ENCODE measurements around the gene ROBO3. TPM values are rescaled to one million over a fixed set of nuclear protein-coding genes. Genes with fewer than 3 reads are reported as not detected.

Gene ROBO3
- total RNA-seq, 1 experiment from 2014 or later = 8.5 TPM

DNA sequence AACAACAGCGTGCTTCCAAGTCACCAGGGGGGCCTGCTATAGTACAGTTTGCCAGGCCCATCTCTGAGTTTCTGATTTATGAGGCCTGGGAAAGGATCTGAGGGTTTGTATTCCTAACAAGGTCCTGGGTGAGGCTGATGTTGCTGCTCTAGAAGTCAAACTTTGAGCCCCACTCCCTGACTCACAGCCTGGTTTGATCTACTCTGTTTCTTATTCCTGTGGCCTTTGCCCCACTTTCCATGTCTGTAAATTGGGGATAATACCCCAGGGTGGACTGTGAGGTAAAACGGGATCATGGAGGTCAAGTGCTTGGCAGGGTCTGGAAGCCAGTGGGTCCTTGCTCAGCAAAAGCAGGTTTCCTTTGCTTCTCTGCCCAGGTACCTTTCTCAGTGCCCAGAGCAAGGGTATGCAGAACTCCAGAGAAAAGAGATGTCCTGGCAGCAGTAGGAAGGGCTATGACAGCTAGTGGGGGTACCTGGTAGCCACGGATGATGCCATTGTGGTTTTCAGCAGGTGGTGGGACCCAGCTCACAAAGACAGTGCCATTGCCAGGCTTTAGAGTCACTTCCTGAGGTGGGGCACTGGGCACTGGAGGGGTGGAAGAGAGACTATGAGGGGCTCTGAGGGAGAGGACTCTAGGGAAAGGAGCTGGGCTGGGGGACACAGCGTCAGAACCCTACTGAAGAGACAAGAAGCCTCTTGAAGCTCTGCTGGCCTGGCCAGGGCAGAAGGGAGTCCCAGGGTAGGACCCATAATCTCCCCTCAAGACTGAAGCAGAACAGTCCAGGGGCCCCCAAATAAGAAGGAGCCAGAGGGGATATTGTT lies 29.6 kb downstream of the ROBO3 start:
- no peaks in the 10 kb centered on the region for H3K9me3 ChIP-seq (replicated peaks)
- no peaks in the 10 kb centered on the region for H3K27me3 ChIP-seq (replicated peaks)
- no peak overlapping the region for H3K4me3 ChIP-seq
- no peak overlapping the region for H3K27ac ChIP-seq
- H3K4me1 ChIP-seq (replicated peaks) = peaks cover 41% of the 10 kb centered on the region
- H3K36me3 ChIP-seq = no peaks in the 10 kb centered on the region
- DNase-seq (ENCODE audit: low read depth in 1 of 2, low spot score in 2 of 2) = no peak

DNA sequence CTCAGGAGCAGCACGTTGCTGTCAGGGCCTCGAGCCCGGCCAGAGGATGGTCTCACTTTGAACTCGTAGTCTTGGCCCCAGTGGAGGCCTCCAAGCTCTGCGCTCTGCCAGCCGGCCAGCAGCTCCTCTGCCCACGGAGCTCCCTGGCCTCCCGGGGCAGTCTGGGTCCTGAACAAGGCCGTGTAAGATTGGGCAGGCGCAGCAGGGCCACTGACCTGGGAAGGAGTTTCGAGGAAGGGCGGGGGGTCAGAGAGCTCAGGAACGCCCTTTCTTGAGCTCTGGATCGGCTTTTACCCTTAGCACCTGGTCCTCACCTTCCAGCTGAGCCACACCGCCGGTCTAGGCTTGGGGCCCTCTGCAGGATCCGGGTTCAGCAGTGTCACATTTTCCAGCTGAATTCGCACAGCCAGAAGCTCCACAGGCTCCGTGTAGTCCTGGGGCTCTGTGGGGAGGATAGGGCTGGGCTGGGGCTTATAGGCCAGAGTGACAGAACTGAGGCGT lies 30.3 kb downstream of the ROBO3 start:
- H3K27me3 ChIP-seq (replicated peaks) = no peaks in the 10 kb centered on the region
- no peak for DNase-seq (ENCODE audit: low read depth in 1 of 2, low spot score in 2 of 2)

GRCh38 chr11:124896071-124896750 lies 31.0 kb downstream of the ROBO3 start:
- Histone ChIP-seq H3K4me3 (no peak overlapping the region), H3K9me3 (replicated peaks) (no peaks in the 10 kb centered on the region), H3K27ac (peak overlapping the region; percentile 57), H3K36me3 (no peaks in the 10 kb centered on the region), H3K4me1 (replicated peaks) (peaks cover 55% of the 10 kb centered on the region), H3K27me3 (replicated peaks) (no peaks in the 10 kb centered on the region)
- peak; percentile 48 to 69 for DNase-seq (ENCODE audit: low read depth in 1 of 2, low spot score in 2 of 2)

More for the DNA sequence above, 30.3 kb downstream of the ROBO3 start:
- no peaks in the 10 kb centered on the region for H3K36me3 ChIP-seq
- H3K27ac ChIP-seq = no peak overlapping the region
- no peaks in the 10 kb centered on the region for H3K9me3 ChIP-seq (replicated peaks)
- no peak overlapping the region for H3K4me3 ChIP-seq
- peaks cover 48% of the 10 kb centered on the region for H3K4me1 ChIP-seq (replicated peaks)

GRCh38 chr11:124896821-124897391 lies 31.7 kb downstream of the ROBO3 start:
- H3K36me3 ChIP-seq = no peaks in the 10 kb centered on the region
- no peak overlapping the region for H3K4me3 ChIP-seq
- no peaks in the 10 kb centered on the region for H3K9me3 ChIP-seq (replicated peaks)
- H3K4me1 ChIP-seq (replicated peaks) = peaks cover 56% of the 10 kb centered on the region
- H3K27me3 ChIP-seq (replicated peaks) = no peaks in the 10 kb centered on the region
- H3K27ac ChIP-seq = peak overlapping the region; percentile 57
- no peak for DNase-seq (ENCODE audit: low read depth in 1 of 2, low spot score in 2 of 2)

DNA sequence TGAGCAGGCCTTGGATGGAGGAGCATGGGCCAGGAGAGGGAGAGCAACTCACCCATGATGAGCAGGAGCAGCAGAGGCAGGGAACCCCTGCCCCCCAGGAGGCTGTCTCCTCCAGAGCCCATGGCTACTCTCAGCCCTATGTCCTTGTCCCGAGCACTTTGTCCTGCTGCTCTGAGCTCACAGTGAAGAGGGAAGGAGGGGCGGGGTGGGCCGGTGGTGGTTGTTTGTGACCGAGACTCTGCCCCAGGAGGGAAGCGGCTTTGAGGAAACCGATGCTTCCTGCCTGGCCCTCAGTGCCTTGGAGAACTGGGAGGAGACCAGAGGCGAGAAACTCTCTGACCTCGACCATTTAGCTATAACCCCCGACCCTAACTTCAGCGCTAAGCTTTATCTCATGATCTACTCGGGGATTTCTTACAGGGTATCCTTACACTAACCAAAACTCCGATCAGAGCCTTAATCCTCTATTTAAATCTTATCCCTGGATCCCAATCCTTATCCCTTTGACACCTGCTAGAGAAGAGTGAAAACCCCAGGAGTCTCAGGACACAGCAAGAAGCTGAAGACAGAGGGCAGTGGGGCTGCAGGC lies 32.5 kb downstream of the ROBO3 start, which contains the start of gene ROBO4:
TSS of gene ROBO4 (minus strand) at position 192 of the 589 bp plus-strand sequence. CDS start at position 122, 70 bp downstream.
- no peak for DNase-seq (ENCODE audit: low read depth in 1 of 2, low spot score in 2 of 2)
- H3K4me1 ChIP-seq (replicated peaks) = peaks cover 56% of the 10 kb centered on the region
- no peaks in the 10 kb centered on the region for H3K27me3 ChIP-seq (replicated peaks)
- H3K9me3 ChIP-seq (replicated peaks) = no peaks in the 10 kb centered on the region
- H3K36me3 ChIP-seq = no peaks in the 10 kb centered on the region
- peak within 1 kb of the TSS; percentile 88 for H3K27ac ChIP-seq
- no peak within 1 kb of the TSS for H3K4me3 ChIP-seq

DNA sequence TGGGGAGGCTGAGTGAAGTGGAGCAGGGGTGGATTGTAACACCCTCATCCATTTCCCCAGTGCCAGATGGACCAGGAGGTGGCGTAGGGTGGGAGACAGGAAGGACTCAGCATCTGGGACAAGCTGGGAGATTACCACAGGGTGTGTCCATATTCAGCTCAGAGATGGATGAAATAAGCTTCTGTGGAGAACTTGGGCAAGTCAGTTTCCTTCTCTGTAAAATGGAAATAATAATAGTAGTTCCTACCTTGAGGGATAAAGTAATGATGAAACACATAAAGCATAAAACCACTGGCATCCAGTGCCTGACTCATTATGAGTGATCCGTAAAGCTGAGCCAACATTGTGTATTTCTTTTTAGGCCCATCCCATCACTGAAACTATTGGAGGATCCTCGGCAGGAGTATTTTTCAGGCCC lies 33.0 kb downstream of the ROBO3 start:
- Histone ChIP-seq H3K4me1 (replicated peaks) (peaks cover 56% of the 10 kb centered on the region), H3K27ac (peak overlapping the region; percentile 88), H3K36me3 (no peaks in the 10 kb centered on the region), H3K27me3 (replicated peaks) (no peaks in the 10 kb centered on the region), H3K9me3 (replicated peaks) (no peaks in the 10 kb centered on the region), H3K4me3 (no peak overlapping the region)
- no peak for DNase-seq (ENCODE audit: low read depth in 1 of 2, low spot score in 2 of 2)

DNA sequence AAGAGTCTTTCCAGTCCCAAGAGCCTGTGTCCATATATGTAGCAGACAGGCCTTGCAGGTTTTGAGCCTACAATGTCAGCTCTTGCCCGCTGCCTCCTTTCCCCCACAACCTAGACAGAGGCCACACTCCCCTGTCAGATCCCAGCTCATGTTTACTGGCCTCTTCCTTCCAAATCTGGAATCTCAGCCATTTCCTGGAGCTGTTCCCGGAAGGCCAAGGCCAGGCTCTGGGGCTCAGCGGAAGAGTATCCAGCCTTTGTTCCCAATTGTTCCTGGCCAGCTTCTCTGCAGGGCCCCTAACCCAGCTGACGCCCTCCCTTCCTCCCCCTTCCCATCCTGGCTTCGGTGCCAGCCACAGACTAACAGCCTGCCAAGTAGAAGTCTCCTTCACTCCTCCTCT lies 33.5 kb downstream of the ROBO3 start:
- Histone ChIP-seq H3K9me3 (replicated peaks) (no peaks in the 10 kb centered on the region), H3K27me3 (replicated peaks) (no peaks in the 10 kb centered on the region), H3K36me3 (no peaks in the 10 kb centered on the region), H3K27ac (peak overlapping the region; percentile 88), H3K4me1 (replicated peaks) (peaks cover 56% of the 10 kb centered on the region), H3K4me3 (no peak overlapping the region)
- peak in 1 of 2 experiments; percentile 72 for DNase-seq (ENCODE audit: low read depth in 1 of 2, low spot score in 2 of 2)

DNA sequence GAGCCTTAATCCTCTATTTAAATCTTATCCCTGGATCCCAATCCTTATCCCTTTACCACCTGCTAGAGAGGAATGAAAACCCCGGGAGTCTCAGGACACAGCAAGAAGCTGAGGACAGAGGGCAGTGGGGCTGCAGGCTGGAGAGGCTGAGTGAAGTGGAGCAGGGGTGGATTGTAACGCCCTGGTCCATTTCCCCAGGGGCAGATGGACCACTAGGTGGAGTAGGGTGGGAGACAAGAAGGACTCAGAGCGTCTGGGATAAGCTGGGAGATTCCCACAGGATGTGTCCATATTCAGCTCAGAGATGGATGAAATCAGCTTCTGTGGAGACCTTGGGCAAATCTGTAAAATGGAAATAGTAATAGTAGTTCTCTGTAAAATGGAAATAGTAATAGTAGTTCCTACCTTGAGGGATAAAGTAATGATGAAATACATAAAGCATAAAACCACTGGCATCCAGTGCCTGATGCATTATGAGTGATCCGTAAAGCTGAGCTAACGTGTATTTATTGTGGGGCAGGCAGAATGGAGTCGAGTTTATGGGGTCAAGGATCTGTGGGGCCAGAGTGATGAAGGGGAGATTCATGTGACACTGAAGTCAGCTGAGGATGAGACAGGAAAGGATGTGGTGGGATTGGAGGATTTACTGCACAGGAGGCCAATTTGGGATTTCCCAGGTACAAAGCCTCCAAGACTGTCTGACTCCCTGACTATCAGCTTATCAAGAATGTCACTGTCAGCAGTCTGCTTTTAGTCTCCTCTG lies 34.3 kb downstream of the ROBO3 start:
- H3K4me3 ChIP-seq = no peak overlapping the region
- no peaks in the 10 kb centered on the region for H3K9me3 ChIP-seq (replicated peaks)
- H3K27me3 ChIP-seq (replicated peaks) = no peaks in the 10 kb centered on the region
- no peaks in the 10 kb centered on the region for H3K36me3 ChIP-seq
- H3K4me1 ChIP-seq (replicated peaks) = peaks cover 56% of the 10 kb centered on the region
- peak overlapping the region; percentile 88 for H3K27ac ChIP-seq
- DNase-seq (ENCODE audit: low read depth in 1 of 2, low spot score in 2 of 2) = no peak

DNA sequence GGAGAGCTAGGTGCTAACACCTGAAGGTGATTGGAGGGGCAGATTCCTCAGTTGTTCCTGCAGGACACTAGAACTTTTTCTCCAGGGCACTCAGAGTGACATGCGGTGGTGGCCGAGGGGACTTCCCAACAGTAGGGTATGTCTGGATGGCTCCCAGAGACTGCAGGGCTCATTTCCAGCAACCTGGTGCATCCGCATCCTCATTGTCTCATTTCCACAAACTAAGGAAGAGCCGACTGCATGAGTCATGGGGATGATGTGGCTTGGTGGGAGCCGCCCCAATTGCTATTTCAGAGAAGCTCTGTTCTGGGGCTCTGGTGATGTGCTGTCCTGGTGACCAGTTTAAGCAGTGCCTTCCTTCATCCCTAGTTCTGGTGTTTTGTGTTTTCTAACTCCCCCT lies 35.2 kb downstream of the ROBO3 start:
- peak; percentile 76 to 79 for DNase-seq (ENCODE audit: low read depth in 1 of 2, low spot score in 2 of 2)
- H3K27me3 ChIP-seq (replicated peaks) = no peaks in the 10 kb centered on the region
- no peaks in the 10 kb centered on the region for H3K36me3 ChIP-seq
- H3K4me3 ChIP-seq = no peak overlapping the region
- peaks cover 56% of the 10 kb centered on the region for H3K4me1 ChIP-seq (replicated peaks)
- H3K9me3 ChIP-seq (replicated peaks) = no peaks in the 10 kb centered on the region
- H3K27ac ChIP-seq = peak overlapping the region; percentile 88

DNA sequence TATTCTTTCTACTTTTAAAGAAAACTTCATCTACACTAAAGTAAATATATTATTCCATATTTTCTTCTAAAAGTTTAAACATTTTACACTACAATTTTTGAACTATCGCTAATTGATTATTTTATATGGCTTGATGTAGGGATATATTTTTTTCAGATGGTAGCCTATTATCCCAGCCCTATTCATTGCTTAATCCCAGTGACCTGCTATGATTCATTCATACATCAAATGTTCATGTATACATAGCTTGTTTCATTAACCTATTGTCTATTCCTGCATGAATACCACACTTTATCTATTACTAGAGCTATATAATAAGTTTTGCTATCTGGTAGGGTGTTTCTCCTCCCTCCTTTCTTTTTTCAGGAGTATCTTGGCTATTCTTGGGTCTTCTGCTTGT lies 37.4 kb downstream of the ROBO3 start:
- Histone ChIP-seq H3K36me3 (no peaks in the 10 kb centered on the region), H3K4me1 (replicated peaks) (peaks cover 37% of the 10 kb centered on the region), H3K27ac (no peak overlapping the region), H3K9me3 (replicated peaks) (no peaks in the 10 kb centered on the region), H3K27me3 (replicated peaks) (no peaks in the 10 kb centered on the region), H3K4me3 (no peak overlapping the region)
- no peak for DNase-seq (ENCODE audit: low read depth in 1 of 2, low spot score in 2 of 2)

GRCh38 chr11:124915541-124916369 lies 50.5 kb downstream of the ROBO3 start:
- peaks cover 2% of the 10 kb centered on the region for H3K4me1 ChIP-seq (replicated peaks)
- no peaks in the 10 kb centered on the region for H3K9me3 ChIP-seq (replicated peaks)
- H3K27ac ChIP-seq = no peak overlapping the region
- no peaks in the 10 kb centered on the region for H3K27me3 ChIP-seq (replicated peaks)
- no peaks in the 10 kb centered on the region for H3K36me3 ChIP-seq
- no peak for DNase-seq (ENCODE audit: low read depth in 1 of 2, low spot score in 2 of 2)
- H3K4me3 ChIP-seq = no peak overlapping the region

DNA sequence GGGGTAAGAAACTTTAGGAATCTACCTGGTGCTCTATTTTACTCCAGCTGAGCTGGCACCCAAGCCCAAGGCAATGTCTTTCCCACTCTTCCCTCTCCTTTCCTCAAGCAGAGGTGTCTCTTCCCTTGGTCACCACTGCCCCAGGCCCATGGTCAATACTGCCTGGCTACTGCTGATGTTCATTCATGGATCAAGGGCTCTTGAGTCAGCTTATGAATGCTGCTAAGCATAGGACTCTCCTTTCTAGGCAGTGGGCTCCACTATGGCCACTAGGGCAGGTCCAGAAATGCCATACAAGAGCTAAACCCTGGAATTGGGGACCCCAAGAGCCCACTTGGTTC lies 51.1 kb downstream of the ROBO3 start:
- no peak for DNase-seq (ENCODE audit: low read depth in 1 of 2, low spot score in 2 of 2)
- H3K36me3 ChIP-seq = no peaks in the 10 kb centered on the region
- H3K27me3 ChIP-seq (replicated peaks) = no peaks in the 10 kb centered on the region
- H3K4me3 ChIP-seq = no peak overlapping the region
- H3K9me3 ChIP-seq (replicated peaks) = no peaks in the 10 kb centered on the region
- H3K27ac ChIP-seq = no peak overlapping the region
- peaks cover 8% of the 10 kb centered on the region for H3K4me1 ChIP-seq (replicated peaks)

Data from SJSA1 (cell line).